Measurements from ENCODE around the gene ADGRA1.

ADGRA1 gene

GRCh38 chr10:133158756-133159610, 71.3 kb downstream of the ADGRA1 start:
- Histone ChIP-seq H3K4me3 (ENCODE audit: low read length) (no peak overlapping the region), H3K4me1 (ENCODE audit: control insufficient read depth, insufficient read depth, low read length) (peaks cover 3% of the 10 kb centered on the region), H3K36me3 (ENCODE audit: control insufficient read depth, insufficient read depth, low read length, severe bottlenecking) (no peaks in the 10 kb centered on the region), H3K9me3 (ENCODE audit: control insufficient read depth, low read length) (no peaks in the 10 kb centered on the region), H3K9ac (ENCODE audit: low read length) (no peak overlapping the region), H3K27me3 (replicated peaks; ENCODE audit: control insufficient read depth, insufficient read depth, low read length) (peaks cover 61% of the 10 kb centered on the region)
- DNase-seq (ENCODE audit: low read depth) = peak; percentile 18

GRCh38 chr10:133159611-133159949, 71.9 kb downstream of the ADGRA1 start:
- DNase-seq (ENCODE audit: low read depth) = no peak
- H3K27me3 ChIP-seq (replicated peaks; ENCODE audit: control insufficient read depth, insufficient read depth, low read length) = peaks cover 60% of the 10 kb centered on the region
- H3K9ac ChIP-seq (ENCODE audit: low read length) = no peak overlapping the region
- H3K36me3 ChIP-seq (ENCODE audit: control insufficient read depth, insufficient read depth, low read length, severe bottlenecking) = no peaks in the 10 kb centered on the region
- no peaks in the 10 kb centered on the region for H3K9me3 ChIP-seq (ENCODE audit: control insufficient read depth, low read length)
- peaks cover 3% of the 10 kb centered on the region for H3K4me1 ChIP-seq (ENCODE audit: control insufficient read depth, insufficient read depth, low read length)
- H3K4me3 ChIP-seq (ENCODE audit: low read length) = no peak overlapping the region

- peak; percentile 79 for DNase-seq (ENCODE audit: low read depth)
- H3K9me3 ChIP-seq (ENCODE audit: control insufficient read depth, low read length) = no peaks in the 10 kb centered on the region
- no peaks in the 10 kb centered on the region for H3K36me3 ChIP-seq (ENCODE audit: control insufficient read depth, insufficient read depth, low read length, severe bottlenecking)
- H3K4me3 ChIP-seq (ENCODE audit: low read length) = peak within 1 kb of the TSS; percentile 41
- H3K4me1 ChIP-seq (ENCODE audit: control insufficient read depth, insufficient read depth, low read length) = peaks cover 3% of the 10 kb centered on the region
- peaks cover 60% of the 10 kb centered on the region for H3K27me3 ChIP-seq (replicated peaks; ENCODE audit: control insufficient read depth, insufficient read depth, low read length)
- no peak within 1 kb of the TSS for H3K9ac ChIP-seq (ENCODE audit: low read length)
These were observed 72.5 kb downstream of the ADGRA1 start, which contains the start of gene KNDC1 for GRCh38 chr10:133159950-133160825. KNDC1 (plus strand) TSS chr10:133160219; CDS start chr10:133160468, 249 bp downstream.

- Histone ChIP-seq H3K36me3 (ENCODE audit: control insufficient read depth, insufficient read depth, low read length, severe bottlenecking) (no peaks in the 10 kb centered on the region), H3K4me3 (ENCODE audit: low read length) (peak overlapping the region; percentile 41), H3K27me3 (replicated peaks; ENCODE audit: control insufficient read depth, insufficient read depth, low read length) (peaks cover 62% of the 10 kb centered on the region), H3K4me1 (ENCODE audit: control insufficient read depth, insufficient read depth, low read length) (peaks cover 3% of the 10 kb centered on the region), H3K9me3 (ENCODE audit: control insufficient read depth, low read length) (no peaks in the 10 kb centered on the region), H3K9ac (ENCODE audit: low read length) (no peak overlapping the region)
- no peak for DNase-seq (ENCODE audit: low read depth)
These were observed 73.2 kb downstream of the ADGRA1 start for GRCh38 chr10:133160826-133161471.

GRCh38 chr10:133161486-133162109, 73.9 kb downstream of the ADGRA1 start:
- H3K9ac ChIP-seq (ENCODE audit: low read length) = no peak overlapping the region
- no peak for DNase-seq (ENCODE audit: low read depth)
- H3K36me3 ChIP-seq (ENCODE audit: control insufficient read depth, insufficient read depth, low read length, severe bottlenecking) = no peaks in the 10 kb centered on the region
- H3K4me3 ChIP-seq (ENCODE audit: low read length) = no peak overlapping the region
- no peaks in the 10 kb centered on the region for H3K9me3 ChIP-seq (ENCODE audit: control insufficient read depth, low read length)
- peaks cover 63% of the 10 kb centered on the region for H3K27me3 ChIP-seq (replicated peaks; ENCODE audit: control insufficient read depth, insufficient read depth, low read length)
- H3K4me1 ChIP-seq (ENCODE audit: control insufficient read depth, insufficient read depth, low read length) = peaks cover 3% of the 10 kb centered on the region

GRCh38 chr10:133162178-133162909, 74.6 kb downstream of the ADGRA1 start:
- peaks cover 3% of the 10 kb centered on the region for H3K4me1 ChIP-seq (ENCODE audit: control insufficient read depth, insufficient read depth, low read length)
- no peak overlapping the region for H3K4me3 ChIP-seq (ENCODE audit: low read length)
- H3K36me3 ChIP-seq (ENCODE audit: control insufficient read depth, insufficient read depth, low read length, severe bottlenecking) = no peaks in the 10 kb centered on the region
- no peaks in the 10 kb centered on the region for H3K9me3 ChIP-seq (ENCODE audit: control insufficient read depth, low read length)
- no peak overlapping the region for H3K9ac ChIP-seq (ENCODE audit: low read length)
- peaks cover 65% of the 10 kb centered on the region for H3K27me3 ChIP-seq (replicated peaks; ENCODE audit: control insufficient read depth, insufficient read depth, low read length)
- DNase-seq (ENCODE audit: low read depth) = no peak

- H3K27me3 ChIP-seq (replicated peaks; ENCODE audit: control insufficient read depth, insufficient read depth, low read length) = peaks cover 63% of the 10 kb centered on the region
- peaks cover 3% of the 10 kb centered on the region for H3K4me1 ChIP-seq (ENCODE audit: control insufficient read depth, insufficient read depth, low read length)
- no peak overlapping the region for H3K4me3 ChIP-seq (ENCODE audit: low read length)
- no peak for DNase-seq (ENCODE audit: low read depth)
- H3K9me3 ChIP-seq (ENCODE audit: control insufficient read depth, low read length) = no peaks in the 10 kb centered on the region
- H3K9ac ChIP-seq (ENCODE audit: low read length) = no peak overlapping the region
- no peaks in the 10 kb centered on the region for H3K36me3 ChIP-seq (ENCODE audit: control insufficient read depth, insufficient read depth, low read length, severe bottlenecking)
These were observed 75.5 kb downstream of the ADGRA1 start for GRCh38 chr10:133162910-133163856.

- Histone ChIP-seq H3K36me3 (ENCODE audit: control insufficient read depth, insufficient read depth, low read length, severe bottlenecking) (no peaks in the 10 kb centered on the region), H3K9ac (ENCODE audit: low read length) (no peak overlapping the region), H3K9me3 (ENCODE audit: control insufficient read depth, low read length) (no peaks in the 10 kb centered on the region), H3K27me3 (replicated peaks; ENCODE audit: control insufficient read depth, insufficient read depth, low read length) (peaks cover 57% of the 10 kb centered on the region), H3K4me1 (ENCODE audit: control insufficient read depth, insufficient read depth, low read length) (peaks cover 3% of the 10 kb centered on the region), H3K4me3 (ENCODE audit: low read length) (no peak overlapping the region)
- no peak for DNase-seq (ENCODE audit: low read depth)
These were observed 76.4 kb downstream of the ADGRA1 start for GRCh38 chr10:133163889-133164815.
